ENCODE data around the gene CDR2L.

CDR2L gene

DNA sequence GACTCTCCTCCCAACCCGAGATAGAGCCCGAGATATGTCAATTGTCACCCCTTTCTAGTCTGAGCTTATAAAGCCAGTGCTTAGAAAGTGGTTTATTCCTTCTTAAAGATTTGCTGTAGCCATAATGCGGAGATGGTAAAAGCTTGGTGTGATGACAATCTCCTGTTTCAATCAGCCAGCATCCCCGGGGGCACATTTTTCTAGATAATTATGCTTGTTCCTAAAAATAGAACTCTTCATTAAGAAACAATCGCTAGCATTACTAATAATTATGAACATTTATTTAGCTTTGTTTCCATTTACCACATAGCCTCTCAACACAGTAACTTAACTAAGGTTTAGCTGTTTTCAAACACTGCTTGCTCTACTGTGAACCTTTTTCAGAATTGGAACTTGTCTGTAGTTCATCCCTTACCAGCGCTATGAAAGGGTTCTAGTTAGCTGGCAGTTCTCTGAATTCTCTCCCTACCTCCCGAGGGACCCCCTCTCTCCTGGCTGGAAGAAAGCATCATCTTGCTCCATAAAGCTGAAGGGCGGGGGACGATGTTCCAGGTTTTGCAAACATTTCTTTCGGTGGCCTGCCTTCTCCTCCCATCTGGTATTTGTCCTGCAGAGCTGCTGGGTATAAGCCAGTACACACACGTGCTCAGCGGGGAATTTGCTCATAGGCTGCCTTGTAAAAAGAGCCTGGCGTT is 24.1 kb downstream of the CDR2L start:
- TF ChIP-seq, protein P1, sequence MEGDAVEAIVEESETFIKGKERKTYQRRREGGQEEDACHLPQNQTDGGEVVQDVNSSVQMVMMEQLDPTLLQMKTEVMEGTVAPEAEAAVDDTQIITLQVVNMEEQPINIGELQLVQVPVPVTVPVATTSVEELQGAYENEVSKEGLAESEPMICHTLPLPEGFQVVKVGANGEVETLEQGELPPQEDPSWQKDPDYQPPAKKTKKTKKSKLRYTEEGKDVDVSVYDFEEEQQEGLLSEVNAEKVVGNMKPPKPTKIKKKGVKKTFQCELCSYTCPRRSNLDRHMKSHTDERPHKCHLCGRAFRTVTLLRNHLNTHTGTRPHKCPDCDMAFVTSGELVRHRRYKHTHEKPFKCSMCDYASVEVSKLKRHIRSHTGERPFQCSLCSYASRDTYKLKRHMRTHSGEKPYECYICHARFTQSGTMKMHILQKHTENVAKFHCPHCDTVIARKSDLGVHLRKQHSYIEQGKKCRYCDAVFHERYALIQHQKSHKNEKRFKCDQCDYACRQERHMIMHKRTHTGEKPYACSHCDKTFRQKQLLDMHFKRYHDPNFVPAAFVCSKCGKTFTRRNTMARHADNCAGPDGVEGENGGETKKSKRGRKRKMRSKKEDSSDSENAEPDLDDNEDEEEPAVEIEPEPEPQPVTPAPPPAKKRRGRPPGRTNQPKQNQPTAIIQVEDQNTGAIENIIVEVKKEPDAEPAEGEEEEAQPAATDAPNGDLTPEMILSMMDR (IDR thresholded peaks at IDR 0.05; ENCODE audit: insufficient read depth, low read depth, low read length, missing control alignments), result no peak
- DNase-seq (ENCODE audit: low read depth), result peak; percentile 54
- H3K4me3 ChIP-seq (ENCODE audit: low read length), result peak overlapping the region; percentile 89

DNA sequence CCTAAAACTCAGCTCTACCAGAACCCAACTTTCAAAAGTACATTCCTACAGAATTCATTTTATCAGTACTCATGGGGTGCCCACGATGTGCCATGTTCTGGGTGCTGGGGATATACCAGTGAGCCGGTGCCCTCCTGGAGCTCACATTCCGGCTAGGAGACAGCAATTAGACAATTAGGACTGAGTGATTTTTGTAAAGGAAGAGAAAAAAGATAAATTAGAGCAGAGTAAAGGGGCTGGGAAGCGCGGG is 24.6 kb downstream of the CDR2L start:
- H3K4me3 ChIP-seq (ENCODE audit: low read length), result peak overlapping the region; percentile 89
- no peak for DNase-seq (ENCODE audit: low read depth)
- TF ChIP-seq, protein P1 (IDR thresholded peaks at IDR 0.05; ENCODE audit: insufficient read depth, low read depth, low read length, missing control alignments), result no peak

DNA sequence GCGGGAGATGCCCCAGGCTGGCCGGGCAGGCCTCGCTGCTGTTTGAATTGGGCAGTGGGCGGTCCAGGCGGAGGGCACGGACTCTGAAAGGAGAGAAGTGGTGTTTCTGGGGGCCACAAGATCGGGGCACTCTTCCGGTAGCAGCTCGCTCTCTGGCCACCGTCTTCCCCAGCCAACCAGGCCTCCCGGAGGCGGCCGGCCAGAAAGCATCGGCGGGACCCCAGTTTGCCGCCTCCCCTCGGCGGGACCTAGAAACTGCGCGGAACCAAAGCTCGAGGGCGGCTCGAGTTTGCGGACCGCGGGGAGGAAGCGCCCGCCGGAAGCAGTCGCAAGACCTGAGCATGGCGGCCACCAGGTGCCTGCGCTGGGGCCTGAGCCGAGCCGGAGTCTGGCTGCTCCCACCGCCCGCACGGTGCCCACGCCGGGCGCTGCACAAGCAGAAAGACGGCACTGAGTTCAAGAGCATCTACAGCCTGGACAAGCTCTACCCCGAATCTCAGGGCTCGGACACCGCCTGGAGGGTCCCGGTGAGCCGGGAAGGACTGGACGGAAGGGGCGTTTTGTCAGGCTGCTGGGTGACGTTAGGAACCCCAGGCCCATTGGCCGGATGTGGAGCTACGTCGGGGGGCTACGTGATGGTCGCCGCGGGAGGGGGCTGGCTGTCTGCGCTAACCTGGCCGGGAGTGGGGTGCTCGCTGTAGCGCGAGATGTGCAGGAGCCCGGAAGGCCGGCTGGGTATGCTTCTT is 25.1 kb downstream of the CDR2L start, which contains the start of gene MRPL58:
Gene MRPL58, plus strand, starts transcription at position 325 of the 746 bp plus-strand sequence. Its CDS starts 17 bp downstream, at position 342.
- TF ChIP-seq, protein P1 (IDR thresholded peaks at IDR 0.05; ENCODE audit: insufficient read depth, low read depth, low read length, missing control alignments), result peak; percentile 17
- peak within 1 kb of the TSS; percentile 89 for H3K4me3 ChIP-seq (ENCODE audit: low read length)
- peak; percentile 79 for DNase-seq (ENCODE audit: low read depth)

DNA sequence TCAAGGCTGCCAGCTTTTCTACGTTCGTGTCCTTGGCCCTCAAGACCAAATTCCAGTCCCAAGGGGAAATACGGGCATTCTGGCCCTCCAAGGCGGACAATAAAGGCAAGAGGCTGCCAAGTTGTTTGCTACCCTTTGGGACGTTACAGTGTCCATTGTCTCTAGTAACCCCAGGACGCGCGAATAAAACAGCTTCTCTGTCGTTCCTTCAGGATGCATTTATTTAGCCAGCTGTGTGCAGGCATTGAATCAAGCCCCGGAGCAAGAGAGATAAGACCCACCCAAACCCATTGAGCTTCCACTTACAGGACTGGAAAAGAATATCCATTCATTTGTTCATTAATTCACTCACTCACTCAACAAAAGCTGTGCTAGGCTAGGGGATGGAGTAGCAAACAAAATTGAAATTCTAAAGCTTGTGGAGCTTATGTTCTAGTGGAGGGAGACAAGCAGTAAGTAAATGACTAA is 25.7 kb downstream of the CDR2L start:
- TF ChIP-seq, protein P1 (IDR thresholded peaks at IDR 0.05; ENCODE audit: insufficient read depth, low read depth, low read length, missing control alignments), result no peak
- H3K4me3 ChIP-seq (ENCODE audit: low read length), result peak overlapping the region; percentile 89
- DNase-seq (ENCODE audit: low read depth), result no peak

DNA sequence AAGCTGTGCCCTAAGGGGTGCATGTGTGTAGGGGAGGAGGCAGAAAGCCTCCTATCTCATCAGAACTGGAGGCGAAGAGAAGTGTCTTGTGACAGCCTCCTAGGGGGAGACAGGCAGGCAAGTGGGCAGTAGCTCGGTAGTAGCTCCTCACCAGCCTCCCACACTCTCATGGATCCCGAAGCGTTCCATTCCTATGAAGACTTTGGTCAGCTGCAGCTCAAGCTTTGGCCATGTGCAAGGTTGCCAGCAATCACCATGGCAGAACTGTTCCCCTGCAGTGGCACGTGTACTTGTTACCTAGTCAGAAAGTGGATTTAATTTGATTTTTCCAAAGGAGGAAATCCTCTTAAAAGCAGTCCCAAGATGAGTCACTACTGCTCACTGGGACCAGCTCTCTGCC is 31.7 kb downstream of the CDR2L start:
- no peak for DNase-seq (ENCODE audit: low read depth)
- TF ChIP-seq, protein P1 (IDR thresholded peaks at IDR 0.05; ENCODE audit: insufficient read depth, low read depth, low read length, missing control alignments), result no peak
- no peak overlapping the region for H3K4me3 ChIP-seq (ENCODE audit: low read length)

DNA sequence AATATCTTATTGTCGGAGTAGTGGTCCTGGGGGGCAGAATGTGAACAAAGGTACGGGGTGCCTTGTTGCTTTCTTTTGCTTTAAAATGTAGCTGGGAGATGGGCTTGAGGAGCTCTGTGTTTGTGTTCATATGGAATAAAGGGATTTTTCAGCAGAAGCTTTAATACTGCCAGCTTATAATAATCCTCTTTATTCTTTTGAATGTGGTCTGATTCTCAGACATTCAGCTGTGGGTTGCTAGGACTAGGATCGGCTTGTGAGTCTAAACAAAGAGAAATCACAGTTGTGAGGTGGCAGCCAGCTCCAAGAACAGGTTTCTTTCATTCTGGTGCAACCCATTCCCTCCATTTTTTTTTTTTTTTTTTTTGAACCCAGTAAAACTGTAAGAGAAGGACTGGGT is 32.3 kb downstream of the CDR2L start:
- TF ChIP-seq, protein P1 (IDR thresholded peaks at IDR 0.05; ENCODE audit: insufficient read depth, low read depth, low read length, missing control alignments), result no peak
- H3K4me3 ChIP-seq (ENCODE audit: low read length), result no peak overlapping the region
- no peak for DNase-seq (ENCODE audit: low read depth)
